A673 (cell line): ENCODE data around the gene CLASP1. TPM values are rescaled to one million over a fixed set of nuclear protein-coding genes. Genes with fewer than 3 reads are reported as not detected.
"Not testable (repeated sequence)": the region's sequence is repeated elsewhere in the genome, so short reads cannot be mapped to it uniquely, and the experiment has no call there.

ENCODE experiments used
- BruUV-seq: library from RNA; stranded (reverse); fragments of 400-500 nt; replicated peaks from 2 replicates; lab custom pipeline; 2021; lab: Mats Ljungman, UMichigan
- CTCF ChIA-PET: fragments of 300-600 bp; sonication (Branson Sonifier 250); formaldehyde crosslinking; loops from one replicate; lab custom pipeline; 2022; ENCODE audit warnings: antibody characterized with exemption; lab: Charles Lee
- POLR2A ChIA-PET: fragments of 300-600 bp; sonication (Branson Sonifier 250); formaldehyde crosslinking; loops from one replicate; lab custom pipeline; 2022; ENCODE audit warnings: antibody characterized with exemption; ENCODE audit not compliant: low non-redundant PET; lab: Charles Lee
- DNase-seq: peaks from one replicate; pipeline ENCODE4 v3.0.0-alpha.2; 2015; ENCODE audit warnings: low spot score
- H3K27ac ChIP-seq: fragments of 200-600 bp; sonication (generic); 2 replicates; pipeline ENCODE4 v1.5.1; 2016; ENCODE audit warnings: mixed run types, low read depth, mild to moderate bottlenecking, mixed read lengths, antibody characterized with exemption, low read length; ENCODE audit not compliant: poor library complexity, severe bottlenecking
- H3K27me3 ChIP-seq: fragments of 200-600 bp; sonication (generic); replicated peaks from 2 replicates; pipeline ENCODE4 v1.6.1; 2017; ENCODE audit warnings: mixed run types, low read depth, mild to moderate bottlenecking, mixed read lengths, antibody characterized with exemption, low read length; ENCODE audit not compliant: insufficient read depth, poor library complexity
- H3K36me3 ChIP-seq: fragments of 200-600 bp; sonication (generic); 2 replicates; pipeline ENCODE4 v1.6.1; 2016; ENCODE audit warnings: mixed run types, mild to moderate bottlenecking, mixed read lengths, antibody characterized with exemption, low read length; ENCODE audit not compliant: insufficient read depth, poor library complexity, severe bottlenecking
- H3K4me1 ChIP-seq: fragments of 200-600 bp; sonication (generic); 2 replicates; pipeline ENCODE4 v1.6.1; 2017; ENCODE audit warnings: mixed run types, mild to moderate bottlenecking, mixed read lengths, antibody characterized with exemption, low read length; ENCODE audit not compliant: insufficient read depth, poor library complexity, severe bottlenecking
- H3K4me3 ChIP-seq: fragments of 200-600 bp; sonication (generic); 2 replicates; pipeline ENCODE4 v1.5.1; 2016; ENCODE audit warnings: low read depth, mixed run types, mild to moderate bottlenecking, mixed read lengths, low read length; ENCODE audit not compliant: poor library complexity, severe bottlenecking
- H3K9me3 ChIP-seq: fragments of 200-600 bp; sonication (generic); 2 replicates; pipeline ENCODE4 v1.6.1; 2016; ENCODE audit warnings: mixed run types, low read depth, mild to moderate bottlenecking, mixed read lengths, antibody characterized with exemption, low read length; ENCODE audit not compliant: poor library complexity, severe bottlenecking
- EZH2 ChIP-seq: fragments of 200-600 bp; sonication (generic); IDR thresholded peaks from 2 replicates; pipeline ENCODE4 v1.6.1; 2017; ENCODE audit warnings: borderline replicate concordance, low read depth, mild to moderate bottlenecking, mixed read lengths, antibody characterized with exemption, low read length; ENCODE audit not compliant: poor library complexity, severe bottlenecking
- intact Hi-C: fragments of 100-400 bp; cut with micrococcal nuclease; formaldehyde crosslinking; loops from one replicate; pipeline ENCODE4 v1.10.0; 2022; ENCODE audit not compliant: unreplicated experiment
- total RNA-seq: library from RNA; stranded (reverse); gene quantifications from 2 replicates; pipeline ENCODE4 v1.2.3, GENCODE V29; 2021
- TF ChIP-seq, protein P1 (sequence below): fragments of 300-800, 200-600 bp; sonication (generic); conservative IDR thresholded peaks from 2 replicates; pipeline ENCODE4 v1.5.1; 2017; ENCODE audit warnings: low read depth, mild to moderate bottlenecking, antibody characterized with exemption, low read length, moderate library complexity, mixed read lengths

The CLASP1 gene
- total RNA-seq, 1 experiment from 2014 or later: 69.1 TPM

DNA sequence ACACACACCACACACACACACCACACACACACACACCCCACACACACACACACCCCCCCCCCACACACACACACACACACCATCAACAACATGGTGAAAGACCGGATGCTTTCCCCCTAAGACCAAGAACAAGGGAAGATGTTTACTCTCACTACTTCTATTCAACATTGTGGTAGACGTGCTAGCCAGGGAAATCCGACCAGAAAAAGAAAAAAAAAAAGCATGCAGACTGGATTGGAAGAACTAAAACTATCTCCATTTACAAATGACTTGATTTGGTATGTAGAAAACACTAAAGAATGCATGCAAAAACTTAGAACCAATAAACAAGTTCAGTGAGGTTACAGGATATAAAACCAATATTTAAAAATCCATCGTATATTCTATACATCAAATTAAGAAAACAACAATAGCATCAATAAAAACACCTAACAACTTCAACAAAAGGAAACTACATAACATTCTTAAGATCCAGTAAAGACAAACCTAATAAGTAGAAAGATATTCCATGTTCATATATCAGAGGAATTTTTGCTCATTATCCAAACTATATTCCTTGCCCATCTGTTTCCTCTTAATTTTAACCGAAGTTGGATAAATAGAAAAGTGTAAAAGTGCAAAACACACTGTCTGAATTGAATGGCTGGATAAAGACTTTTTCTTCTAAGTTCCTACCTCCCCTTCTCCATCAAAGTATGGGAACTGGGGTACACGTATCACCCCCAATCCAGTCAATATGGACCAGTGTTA, 170.1 kb downstream of the CLASP1 start:
- Histone ChIP-seq H3K27me3 (no peaks in the 10 kb centered on the region), H3K4me1 (peaks cover 61% of the 10 kb centered on the region), H3K4me3 (no peak overlapping the region), H3K36me3 (no peaks in the 10 kb centered on the region), H3K27ac (no peak overlapping the region), H3K9me3 (no peaks in the 10 kb centered on the region)
- intact Hi-C loops: no loop called here
- no TSS peak for BruUV-seq
- DNase-seq: no peak
- ChIA-PET CTCF (no interaction called here), POLR2A (no interaction called here)
- TF ChIP-seq, protein P1, sequence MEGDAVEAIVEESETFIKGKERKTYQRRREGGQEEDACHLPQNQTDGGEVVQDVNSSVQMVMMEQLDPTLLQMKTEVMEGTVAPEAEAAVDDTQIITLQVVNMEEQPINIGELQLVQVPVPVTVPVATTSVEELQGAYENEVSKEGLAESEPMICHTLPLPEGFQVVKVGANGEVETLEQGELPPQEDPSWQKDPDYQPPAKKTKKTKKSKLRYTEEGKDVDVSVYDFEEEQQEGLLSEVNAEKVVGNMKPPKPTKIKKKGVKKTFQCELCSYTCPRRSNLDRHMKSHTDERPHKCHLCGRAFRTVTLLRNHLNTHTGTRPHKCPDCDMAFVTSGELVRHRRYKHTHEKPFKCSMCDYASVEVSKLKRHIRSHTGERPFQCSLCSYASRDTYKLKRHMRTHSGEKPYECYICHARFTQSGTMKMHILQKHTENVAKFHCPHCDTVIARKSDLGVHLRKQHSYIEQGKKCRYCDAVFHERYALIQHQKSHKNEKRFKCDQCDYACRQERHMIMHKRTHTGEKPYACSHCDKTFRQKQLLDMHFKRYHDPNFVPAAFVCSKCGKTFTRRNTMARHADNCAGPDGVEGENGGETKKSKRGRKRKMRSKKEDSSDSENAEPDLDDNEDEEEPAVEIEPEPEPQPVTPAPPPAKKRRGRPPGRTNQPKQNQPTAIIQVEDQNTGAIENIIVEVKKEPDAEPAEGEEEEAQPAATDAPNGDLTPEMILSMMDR: no peak
- no peak for TF ChIP-seq EZH2

DNA sequence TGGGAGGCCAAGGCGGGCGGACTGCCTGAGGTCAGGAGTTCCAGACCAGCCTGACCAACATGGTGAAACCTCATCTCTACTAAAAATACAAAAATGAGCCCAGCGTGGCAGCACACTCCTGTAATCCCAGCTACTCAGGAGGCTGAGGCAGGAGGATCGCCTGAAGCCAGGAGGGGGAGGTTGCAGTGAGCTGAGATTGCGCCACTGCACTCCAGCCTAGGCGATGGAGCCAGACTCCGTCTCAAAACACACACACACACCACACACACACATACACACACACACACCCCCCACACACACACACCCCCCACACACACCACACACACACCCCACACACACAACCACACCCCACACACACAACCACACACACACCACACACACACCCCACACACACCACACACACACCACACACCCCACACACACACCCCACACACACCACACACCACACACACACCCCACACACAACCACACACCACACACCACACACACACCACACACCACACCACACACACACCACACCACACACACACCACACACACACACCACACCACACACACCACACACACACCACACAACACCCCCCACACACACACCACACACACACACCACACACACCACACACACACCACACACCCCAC, 170.8 kb downstream of the CLASP1 start:
- H3K4me3 ChIP-seq, H3K9me3 ChIP-seq, BruUV-seq, DNase-seq, H3K27ac ChIP-seq, CTCF ChIA-PET, intact Hi-C loops, POLR2A ChIA-PET, H3K36me3 ChIP-seq, H3K27me3 ChIP-seq: not testable (repeated sequence)
- peaks cover 61% of the 10 kb centered on the region for H3K4me1 ChIP-seq

DNA sequence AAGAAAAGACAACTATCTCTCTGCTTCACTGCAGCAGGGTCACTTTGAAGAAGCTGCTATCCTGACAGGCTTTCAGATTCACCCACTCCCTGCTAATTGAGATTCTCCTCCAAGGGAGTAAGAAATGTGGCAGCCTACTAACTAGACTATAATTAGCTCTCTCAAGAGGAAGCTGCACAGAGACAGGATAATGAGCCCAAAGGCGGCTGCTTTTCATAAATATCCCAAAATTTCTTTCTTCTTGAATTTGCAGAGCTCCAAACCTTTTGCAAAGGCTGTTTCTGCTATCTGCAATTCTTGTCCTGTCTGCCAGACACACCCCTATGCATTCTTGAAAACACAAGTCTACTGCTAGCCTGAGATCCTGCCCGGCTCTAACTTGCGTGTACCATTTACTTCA, 172.6 kb downstream of the CLASP1 start:
- ChIA-PET CTCF (no interaction called here), POLR2A (no interaction called here)
- Histone ChIP-seq H3K9me3 (no peaks in the 10 kb centered on the region), H3K4me1 (peaks cover 70% of the 10 kb centered on the region), H3K36me3 (no peaks in the 10 kb centered on the region), H3K27ac (no peak overlapping the region), H3K4me3 (no peak overlapping the region), H3K27me3 (no peaks in the 10 kb centered on the region)
- no TSS peak for BruUV-seq
- no peak for TF ChIP-seq EZH2
- TF ChIP-seq, protein P1: no peak
- intact Hi-C loops: no loop called here
- DNase-seq: peak; percentile 37
